Glomerular visceral epithelial cell (primary cell): Measurements from ENCODE around the gene ASIC3.
"Not testable (repeated sequence)": the region's sequence is repeated elsewhere in the genome, so short reads cannot be mapped to it uniquely, and the experiment has no call there.

Experiments used
- DNase-seq: peaks from one replicate; pipeline ENCODE4 v3.0.0-alpha.2; 2016; ENCODE audit errors: extremely low spot score

Gene ASIC3

DNA sequence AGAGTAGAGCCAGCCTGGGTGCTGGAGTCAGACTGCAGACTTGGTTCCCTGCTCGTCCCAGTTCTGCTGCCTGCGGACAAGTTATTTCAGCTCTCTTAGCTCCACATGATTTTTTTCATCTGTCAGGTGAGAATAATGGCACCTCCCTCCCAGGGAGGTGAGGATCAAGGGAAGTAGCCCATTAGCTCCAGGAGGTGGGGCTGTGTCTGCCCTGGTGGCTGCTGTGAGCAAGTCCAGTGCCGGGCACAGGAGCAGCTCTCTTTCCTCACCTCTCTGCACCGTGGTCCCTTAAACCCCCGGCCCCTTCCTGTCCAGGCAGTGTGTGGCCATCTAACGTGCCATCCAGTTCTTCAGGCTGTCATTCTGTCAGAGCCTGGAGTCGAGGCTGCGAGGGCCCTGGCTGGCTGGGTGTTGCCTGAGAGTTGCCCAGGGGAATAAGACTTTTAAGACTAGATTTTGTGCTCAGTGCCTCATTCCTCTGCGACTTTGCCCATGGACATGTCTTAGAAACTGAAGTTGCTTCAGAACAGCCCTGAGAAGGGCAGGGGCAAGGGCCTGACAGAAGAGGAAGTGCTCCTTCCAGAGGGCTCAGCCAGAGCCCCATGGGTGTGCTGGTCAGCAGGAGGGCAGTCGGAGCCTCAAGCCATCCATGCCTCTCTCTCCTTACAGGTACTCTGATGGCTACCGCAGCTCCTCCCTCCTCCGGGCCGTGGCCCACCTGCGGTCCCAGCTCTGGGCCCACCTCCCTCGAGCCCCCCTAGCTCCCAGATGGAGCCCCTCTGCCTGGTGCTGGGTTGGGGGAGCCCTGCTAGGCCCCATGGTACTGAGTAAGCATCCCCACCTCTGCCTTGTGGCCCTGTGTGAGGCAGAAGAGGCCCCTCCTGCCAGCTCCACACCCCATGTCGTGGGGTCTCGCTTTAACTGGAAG lies 15.1 kb upstream of the ASIC3 start:
- no peak for DNase-seq

DNA sequence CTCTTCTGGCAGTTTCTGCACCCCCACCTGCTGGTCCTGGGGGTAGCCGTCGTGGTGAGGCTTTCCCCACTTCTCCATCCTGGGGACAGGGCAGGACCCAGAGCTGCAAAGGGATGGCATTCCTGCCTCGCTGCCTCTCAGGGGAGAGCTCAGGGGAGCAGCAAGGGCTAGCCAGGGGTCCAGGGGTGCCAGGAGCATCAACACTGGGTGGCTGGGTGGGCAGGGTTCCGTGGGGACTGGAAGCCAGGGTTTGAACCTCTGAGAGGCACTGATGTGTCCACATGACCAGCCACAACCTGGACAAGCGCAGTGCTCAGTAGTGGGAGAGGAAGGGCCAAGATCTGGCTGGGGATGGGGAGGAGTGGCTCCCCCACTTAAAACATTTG lies 14.5 kb upstream of the ASIC3 start:
- no peak for DNase-seq

DNA sequence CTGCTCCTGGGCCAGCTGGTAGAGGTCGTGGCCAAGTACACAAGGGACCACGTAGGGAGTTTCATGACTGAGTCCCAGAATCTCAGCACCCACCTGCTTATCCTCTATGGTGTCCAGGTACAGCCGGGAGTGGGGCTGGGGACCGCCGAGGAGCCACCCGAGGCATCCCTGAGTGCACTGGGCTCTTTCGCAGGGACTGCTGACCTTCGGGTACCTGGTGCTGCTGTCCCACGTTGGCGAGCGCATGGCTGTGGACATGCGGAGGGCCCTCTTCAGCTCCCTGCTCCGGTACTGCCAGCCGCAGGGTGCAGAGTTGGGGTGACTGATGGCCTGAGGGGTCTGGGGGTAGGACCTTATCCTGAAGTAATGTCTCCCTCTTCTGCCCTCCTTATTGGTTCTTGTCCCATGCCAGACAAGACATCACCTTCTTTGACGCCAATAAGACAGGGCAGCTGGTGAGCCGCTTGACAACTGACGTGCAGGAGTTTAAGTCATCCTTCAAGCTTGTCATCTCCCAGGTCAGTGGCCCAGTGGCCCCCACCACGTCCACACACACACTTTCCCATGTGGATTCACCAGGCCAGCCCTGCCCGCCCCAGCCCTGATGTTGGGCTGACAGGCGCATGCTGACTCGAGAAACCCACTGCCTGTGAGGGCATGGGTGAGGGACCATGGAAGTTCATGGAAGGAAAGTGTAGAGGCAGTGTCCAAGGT lies 13.9 kb upstream of the ASIC3 start:
- DNase-seq: no peak

DNA sequence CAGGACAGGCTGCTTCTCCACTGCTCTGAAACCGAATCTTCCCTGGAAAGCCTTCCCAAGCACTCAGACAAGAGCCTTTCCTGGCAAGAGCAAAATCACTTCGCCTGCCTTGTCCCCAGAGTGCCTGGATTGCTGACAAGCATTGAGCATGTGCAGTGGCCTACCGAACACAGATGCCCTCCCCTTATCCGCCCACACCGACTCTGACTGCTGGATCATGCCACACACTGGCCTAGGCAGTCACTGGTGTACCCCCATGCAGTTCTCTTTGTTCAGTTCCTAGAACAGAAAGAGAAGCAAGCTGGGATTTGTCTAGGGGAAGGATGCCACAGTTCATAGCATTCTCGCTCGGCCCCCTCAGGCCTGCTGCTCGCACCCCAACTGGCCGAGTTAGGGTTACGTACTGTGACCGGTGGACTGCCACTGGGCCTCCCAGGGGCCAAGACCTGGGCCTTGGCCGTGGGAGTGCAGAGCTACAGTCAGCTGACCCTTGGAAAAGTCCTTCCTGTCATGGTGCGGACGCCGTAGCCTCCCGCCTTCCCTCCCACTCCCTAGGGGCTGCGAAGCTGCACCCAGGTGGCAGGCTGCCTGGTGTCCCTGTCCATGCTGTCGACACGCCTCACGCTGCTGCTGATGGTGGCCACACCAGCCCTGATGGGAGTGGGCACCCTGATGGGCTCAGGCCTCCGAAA lies 13.2 kb upstream of the ASIC3 start:
- no peak for DNase-seq

DNA sequence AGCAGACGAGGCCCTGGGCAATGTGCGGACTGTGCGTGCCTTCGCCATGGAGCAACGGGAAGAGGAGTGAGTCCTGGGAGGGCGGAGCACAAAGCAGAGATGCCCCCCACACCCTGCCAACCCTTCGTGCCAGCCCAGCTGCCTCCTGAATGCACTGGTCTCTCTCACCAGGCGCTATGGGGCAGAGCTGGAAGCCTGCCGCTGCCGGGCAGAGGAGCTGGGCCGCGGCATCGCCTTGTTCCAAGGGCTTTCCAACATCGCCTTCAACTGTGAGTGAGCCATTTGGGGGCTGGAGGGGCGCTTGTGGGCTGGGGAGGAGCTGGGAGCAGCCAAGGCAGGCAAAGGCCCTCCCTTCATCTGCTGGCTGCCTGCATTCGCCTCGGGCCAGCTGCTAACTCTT lies 12.4 kb upstream of the ASIC3 start:
- no peak for DNase-seq

DNA sequence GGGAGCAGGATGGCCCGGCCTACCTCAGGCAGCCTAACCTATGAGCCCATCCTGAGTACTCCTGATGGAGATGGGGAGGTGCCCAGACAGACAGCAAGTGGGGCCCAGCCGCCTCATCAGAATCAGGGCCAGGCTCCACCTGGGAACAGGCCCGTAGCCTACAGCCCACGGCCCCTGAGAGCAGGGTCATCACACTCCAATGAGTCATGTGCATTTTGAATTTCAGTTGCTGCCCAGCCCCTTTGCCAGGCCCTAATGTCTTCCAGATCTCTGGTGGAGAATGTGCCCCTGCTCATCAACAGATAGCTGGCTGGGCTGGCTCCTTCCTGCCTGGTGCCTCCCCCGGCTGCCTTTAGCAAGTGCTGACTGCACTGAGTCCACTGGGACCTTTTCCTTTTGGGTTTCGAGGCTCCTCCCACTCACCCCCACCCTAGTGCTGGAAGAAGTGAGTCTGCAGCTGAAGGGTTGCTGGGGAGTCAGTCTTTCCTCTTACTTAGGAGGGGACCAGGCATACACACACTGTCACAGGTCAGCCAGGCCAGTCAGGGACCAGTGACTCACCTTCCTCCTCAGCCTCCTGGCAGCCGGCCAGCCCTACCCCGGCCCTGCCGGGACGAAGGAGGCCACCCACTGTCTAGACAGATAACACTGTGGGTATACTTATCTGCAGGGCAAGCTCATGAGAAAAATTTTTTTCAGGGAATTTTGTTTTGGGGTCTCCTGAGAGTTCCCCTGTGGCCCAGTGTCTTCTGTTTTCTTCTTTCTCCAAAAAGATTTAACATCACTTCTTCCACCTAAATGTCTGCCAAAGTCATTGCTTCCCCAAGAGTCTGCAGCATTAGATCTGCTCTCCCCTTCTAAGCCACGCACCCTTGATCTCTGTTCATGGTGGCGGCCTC lies 9.1 kb upstream of the ASIC3 start:
- DNase-seq: peak; percentile 95

DNA sequence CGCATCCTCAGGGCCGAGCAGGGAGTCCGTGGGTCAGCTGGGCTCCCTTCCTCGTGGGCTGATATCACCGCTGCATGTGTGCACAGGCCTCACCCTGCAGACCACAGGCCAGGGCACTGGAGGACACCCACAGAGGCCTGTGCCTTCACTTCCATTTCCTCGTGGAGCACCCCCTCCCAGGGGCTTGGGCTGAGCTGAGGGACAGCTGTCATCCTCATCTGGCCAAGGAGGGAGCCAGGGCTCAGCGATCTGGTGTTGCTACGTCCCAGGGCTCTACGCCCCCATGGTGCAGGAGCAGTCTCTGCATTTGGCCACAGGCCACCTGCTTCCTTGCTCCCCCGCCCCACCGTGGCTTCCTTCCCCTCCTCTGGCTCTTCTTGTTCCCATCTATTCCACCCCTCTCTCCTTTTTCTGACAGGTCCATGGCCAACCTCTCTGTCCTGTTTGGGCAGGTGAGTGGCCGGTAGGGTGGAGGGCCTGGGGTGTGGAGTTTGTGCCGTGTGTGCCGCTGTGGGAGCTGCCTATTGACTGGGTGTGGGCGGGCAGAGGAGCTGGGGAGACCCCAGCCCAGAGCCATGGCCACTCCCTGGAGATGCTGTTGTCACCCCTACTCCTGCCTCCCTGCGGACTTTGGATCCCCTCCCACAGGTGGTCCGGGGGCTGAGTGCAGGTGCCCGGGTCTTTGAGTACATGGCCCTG lies 8.3 kb upstream of the ASIC3 start:
- DNase-seq: no peak

DNA sequence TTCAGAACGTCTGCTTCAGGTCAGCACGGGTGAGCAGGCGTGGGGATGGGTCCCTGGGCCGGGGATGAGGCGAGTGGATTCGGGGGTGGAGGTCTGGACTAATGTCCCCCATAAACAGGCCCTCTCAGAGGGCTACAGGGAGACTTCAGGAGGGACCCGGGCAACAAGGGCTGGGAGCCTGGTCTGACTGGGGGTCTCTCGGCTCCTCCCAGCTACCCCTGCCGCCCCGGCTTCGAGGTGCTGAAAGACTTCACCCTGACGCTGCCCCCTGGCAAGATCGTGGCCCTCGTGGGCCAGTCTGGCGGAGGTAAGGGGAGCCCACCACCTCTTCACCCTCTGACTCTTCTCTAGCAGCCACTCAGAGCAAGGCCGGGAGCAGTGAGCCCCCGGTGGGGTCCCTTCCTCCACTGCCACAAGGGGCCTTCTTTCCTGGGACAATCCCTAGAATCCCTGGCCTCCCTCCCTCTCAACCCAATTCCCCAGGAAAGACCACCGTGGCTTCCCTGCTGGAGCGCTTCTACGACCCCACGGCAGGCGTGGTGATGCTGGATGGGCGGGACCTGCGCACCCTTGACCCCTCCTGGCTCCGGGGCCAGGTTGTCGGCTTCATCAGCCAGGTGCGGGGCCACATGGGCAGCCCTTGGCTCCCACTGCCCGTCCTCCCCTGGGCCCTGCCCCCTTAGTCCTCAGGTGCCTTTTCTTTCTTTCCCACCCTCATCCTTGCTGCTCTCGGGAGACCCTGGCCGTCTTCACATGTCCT lies 7.5 kb upstream of the ASIC3 start:
- no peak for DNase-seq

DNA sequence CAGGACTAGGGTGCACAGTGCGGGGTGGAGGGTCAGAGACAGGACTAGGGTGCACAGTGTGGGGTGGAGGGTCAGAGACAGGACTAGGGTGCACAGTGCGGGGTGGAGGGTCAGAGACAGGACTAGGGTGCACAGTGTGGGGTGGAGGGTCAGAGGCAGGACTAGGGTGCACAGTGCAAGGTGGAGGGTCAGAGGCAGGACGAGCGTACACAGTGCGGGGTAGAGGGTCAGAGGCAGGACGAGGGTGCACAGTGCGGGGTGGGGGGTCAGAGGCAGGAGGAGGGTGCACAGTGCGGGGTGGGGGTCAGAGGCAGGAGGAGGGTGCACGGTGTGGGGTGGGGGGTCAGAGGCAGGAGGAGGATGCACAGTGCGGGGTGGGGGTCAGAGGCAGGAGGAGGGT lies 4.9 kb upstream of the ASIC3 start:
- DNase-seq: not testable (repeated sequence)

DNA sequence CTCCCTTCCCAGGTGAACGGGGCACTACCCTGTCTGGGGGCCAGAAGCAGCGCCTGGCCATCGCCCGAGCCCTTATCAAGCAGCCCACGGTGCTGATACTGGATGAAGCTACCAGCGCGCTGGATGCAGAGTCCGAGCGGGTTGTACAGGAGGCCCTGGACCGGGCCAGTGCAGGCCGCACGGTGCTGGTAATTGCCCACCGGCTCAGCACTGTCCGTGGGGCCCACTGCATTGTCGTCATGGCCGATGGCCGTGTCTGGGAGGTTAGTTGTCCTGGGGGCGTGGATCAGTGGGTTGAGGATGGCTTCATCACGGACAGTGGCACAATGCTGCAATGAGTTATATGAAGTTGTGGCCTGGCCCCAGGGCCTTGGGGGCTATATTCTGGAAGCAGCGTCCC lies 4.4 kb upstream of the ASIC3 start:
- DNase-seq: no peak

DNA sequence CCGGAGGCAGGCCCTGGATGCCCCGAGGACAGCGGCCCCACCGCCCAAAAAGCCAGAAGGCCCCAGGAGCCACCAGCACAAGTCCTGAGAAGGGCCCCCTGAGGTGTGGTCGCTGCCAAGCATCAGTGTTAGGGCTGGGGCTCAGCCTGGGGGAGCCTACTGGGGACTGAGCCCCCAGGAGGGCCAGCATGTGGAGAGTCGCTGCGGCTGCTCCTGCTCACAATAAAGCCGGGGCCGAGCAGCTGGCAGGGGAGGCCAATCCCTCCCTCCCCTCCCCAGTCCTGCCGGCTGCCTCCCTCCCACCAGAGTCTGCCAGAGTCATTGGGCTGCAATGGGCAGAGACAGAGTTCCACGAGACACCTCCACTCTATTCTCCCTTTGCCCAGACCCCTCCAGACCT lies 3.1 kb upstream of the ASIC3 start:
- DNase-seq: no peak

DNA sequence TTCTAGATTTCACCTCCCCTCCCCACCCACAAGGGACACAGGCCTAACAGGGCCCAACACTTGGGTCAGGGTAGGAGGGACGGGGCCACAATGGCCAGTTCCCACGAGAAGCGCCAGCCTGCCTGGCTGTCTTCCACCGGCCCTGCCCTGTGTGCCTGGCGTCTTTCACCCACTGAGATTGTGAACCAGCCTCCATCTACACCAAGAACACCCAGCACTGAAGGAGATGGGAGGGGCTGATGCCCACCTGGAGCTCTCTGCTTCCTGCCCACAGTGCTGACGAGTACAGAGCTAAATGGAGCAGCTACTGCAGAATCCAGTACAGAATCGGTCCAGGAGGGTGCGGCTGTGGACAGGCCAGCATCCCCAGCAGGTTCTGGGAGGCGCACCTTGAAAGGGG lies 2.4 kb upstream of the ASIC3 start:
- DNase-seq: no peak

DNA sequence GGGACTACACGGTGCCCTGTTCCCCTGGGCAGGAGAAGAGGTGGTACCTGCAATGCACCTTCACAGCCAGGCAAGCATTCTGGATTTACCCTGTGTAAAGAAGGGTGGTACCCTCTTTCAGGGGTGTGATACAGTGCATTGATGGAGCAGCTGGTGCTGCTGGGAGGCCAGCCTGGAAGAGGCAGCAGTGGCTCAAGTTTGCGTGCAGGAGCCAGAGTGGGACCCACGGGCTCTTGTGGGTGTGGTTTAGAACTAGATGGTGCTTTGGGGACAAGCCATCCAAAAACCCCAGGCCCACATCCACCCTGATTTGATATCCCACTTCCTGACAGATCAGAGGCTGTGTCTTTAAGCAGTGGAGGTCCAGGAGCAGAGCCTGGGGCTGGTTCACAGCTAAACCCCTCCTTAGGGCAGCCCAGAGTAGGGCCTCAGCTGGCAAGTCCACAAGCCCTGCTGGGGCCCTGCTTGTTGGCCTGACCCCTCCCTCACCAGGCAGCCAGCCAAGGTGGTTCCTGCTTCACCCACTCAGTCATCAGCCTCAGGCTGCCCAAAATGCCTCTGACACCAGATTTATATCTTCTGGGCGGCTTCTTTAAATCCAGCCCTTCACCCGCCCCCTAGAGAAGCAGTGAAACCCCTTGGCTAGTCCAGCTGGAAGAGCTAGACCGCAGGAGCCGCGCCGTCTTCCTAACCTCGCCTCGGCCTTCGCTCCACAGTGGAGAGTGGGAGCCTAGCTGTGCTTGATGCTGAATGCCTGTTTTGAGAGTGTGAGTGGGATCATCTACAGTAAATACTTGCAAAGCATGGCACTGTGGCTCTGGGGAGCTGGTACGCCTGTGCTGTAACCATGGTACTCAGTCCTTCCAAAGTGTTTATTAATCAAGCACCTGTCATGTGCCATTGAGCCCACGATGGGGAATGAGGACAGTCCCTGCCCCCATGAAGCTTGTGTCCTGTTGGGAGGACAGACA lies 1.4 kb upstream of the ASIC3 start:
- no peak for DNase-seq

DNA sequence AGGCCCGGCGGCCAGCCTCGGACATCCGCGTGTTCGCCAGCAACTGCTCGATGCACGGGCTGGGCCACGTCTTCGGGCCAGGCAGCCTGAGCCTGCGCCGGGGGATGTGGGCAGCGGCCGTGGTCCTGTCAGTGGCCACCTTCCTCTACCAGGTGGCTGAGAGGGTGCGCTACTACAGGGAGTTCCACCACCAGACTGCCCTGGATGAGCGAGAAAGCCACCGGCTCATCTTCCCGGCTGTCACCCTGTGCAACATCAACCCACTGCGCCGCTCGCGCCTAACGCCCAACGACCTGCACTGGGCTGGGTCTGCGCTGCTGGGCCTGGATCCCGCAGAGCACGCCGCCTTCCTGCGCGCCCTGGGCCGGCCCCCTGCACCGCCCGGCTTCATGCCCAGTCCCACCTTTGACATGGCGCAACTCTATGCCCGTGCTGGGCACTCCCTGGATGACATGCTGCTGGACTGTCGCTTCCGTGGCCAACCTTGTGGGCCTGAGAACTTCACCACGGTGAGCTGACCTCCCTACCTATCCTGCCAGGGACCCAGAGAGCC lies 656 bp downstream of the ASIC3 start:
- DNase-seq: no peak

DNA sequence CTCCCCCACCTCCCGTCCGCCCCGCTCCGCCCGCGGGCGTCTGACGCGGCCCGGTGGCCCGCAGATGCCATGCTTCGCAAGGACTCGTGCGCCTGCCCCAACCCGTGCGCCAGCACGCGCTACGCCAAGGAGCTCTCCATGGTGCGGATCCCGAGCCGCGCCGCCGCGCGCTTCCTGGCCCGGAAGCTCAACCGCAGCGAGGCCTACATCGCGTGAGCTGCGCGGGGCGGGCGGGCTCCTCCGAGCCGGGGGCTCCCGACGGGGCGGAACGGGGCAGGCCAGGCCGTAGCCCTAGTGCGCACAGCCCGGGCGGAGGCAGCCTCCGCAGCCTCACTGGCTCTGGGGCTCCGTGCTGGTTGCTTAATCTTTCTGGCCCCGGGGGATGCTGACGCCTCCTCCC lies 2.8 kb downstream of the ASIC3 start:
- peak; percentile 49 for DNase-seq

DNA sequence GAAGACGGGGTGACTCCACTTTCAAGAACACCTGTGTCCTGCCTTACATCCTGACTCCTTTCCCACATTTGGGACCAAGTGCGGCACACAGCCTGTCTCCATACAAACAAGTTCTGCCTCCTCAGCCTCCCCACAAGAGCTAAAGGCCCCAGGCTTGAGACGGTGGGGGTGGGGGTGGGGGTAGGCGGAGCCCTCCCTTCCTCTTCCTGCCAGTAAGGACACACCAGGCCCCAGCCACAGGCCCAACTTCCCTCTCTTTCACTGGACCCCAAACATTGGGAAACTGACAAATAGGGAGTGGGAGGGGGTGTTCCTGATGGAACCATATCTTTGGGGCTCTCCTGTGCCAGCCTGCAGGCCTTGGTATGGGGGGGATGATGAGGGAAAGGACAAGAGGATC lies 4.8 kb downstream of the ASIC3 start:
- DNase-seq: no peak

DNA sequence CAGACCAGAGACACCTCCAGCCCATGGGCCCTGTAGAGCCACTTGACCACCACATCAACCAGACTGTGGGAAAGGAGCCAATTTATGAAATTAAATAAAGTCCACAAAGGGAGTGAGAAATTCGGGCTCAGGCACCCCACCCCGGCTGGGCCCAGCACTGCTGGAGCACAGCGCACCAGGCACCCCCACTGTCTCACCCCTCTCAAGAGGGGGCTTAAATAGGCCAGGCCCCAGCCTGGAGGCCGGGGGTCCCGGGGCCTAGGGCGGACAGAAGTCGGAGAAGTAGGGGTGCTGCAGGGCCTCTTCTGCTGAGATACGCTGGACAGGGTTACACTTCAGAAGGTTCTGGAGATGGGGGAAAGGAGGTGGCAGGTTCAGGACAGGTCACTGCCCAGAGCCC lies 5.4 kb downstream of the ASIC3 start:
- no peak for DNase-seq

DNA sequence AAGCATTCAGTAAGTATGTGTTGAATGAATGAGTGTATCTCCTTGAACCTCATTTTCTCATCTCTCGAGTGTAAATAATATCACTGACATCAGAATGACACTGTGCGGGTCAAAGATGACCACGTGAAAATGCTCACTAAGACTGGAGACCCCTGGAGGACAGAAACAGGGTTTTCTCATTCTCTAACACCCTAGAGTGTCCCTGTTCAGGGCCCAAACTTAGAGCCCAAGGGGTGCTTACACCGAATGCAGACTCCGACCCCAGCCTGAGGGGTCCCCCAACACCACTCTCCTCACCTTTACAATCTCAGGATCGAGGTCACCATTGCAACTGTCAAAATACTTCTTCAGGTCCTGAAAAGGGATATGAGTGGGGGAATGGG lies 7.9 kb downstream of the ASIC3 start:
- DNase-seq: no peak
